ENCODE results near the gene PC.
A peak's percentile ranks its signal among the peaks of the same experiment; 100 is the strongest.

PC gene

DNA sequence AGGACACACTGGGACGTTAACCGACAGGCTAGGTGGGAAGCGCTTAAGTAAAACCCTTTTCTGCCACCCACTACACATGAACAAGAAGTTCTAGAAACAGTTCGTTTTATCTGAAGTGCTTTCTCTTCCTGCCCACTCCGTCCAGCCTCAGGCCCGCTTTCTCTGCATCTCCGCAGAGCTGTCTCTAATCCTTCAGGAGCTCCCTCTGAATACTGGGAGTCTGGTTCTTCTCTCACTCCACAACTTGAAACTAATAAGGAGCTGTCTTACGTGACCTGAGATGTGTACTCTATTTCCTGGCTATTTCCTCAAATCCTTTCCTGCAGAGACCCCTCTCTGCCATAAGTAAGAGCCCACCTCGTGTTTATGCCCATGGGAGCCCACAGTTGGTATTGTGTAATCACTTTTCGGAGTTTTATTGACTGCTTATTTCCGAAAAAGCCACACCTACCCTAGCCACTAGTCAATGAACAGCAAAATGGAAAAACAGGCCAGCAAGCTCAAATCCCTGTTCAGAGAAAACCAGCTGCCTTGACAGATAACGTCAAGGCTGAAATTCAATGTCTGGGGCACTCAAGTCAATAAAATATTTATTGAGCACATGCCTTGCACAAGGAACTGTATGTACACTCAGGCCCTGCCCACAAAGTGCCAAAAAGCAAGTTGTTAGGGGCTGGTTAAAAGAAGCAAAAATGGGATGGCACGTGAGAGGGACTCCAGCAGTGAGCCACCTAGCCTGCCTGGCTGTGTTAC is 4.9 kb downstream of the PC start:
- no peak overlapping the region for H3K4me3 ChIP-seq (ENCODE audit: insufficient read length, low read depth)

DNA sequence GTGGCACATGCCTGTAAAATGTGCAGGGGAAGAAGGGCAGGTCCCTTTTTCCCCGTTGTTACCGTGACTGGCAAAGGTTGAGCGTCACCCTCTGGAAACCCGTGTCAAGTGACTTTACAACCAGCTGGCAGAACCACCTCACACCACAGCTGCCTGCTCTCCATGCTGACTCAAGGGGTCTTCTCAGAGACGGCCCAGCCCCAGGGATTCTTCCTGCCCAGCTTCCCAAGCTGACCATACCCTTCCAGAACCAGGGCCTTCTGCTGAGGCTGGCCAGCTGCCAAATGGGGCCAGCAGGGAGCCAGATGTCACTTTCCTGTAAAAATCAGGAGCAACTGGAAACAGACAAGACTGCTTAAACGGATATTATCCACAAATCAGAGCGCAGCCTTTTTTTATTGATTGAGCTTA is 6.3 kb downstream of the PC start:
- Histone ChIP-seq H3K4me3 (ENCODE audit: insufficient read length, low read depth) (no peak overlapping the region), H3K9ac (ENCODE audit: insufficient read length, low read depth) (no peak overlapping the region), H3K4me1 (ENCODE audit: insufficient read depth, insufficient read length) (peaks cover 12% of the 10 kb centered on the region), H3K27me3 (ENCODE audit: insufficient read depth, insufficient read length) (no peaks in the 10 kb centered on the region), H3K36me3 (ENCODE audit: insufficient read depth, insufficient read length, low read length) (peaks cover 15% of the 10 kb centered on the region), H3K9me3 (ENCODE audit: insufficient read depth, low read length) (no peaks in the 10 kb centered on the region)
- DNase-seq (ENCODE audit: low read depth, low spot score): no peak
- no peak for TF ChIP-seq SUZ12 (IDR thresholded peaks at IDR 0.05; ENCODE audit: extremely low read depth, insufficient read depth, insufficient read length)
- TF ChIP-seq YY1 (IDR thresholded peaks at IDR 0.05; ENCODE audit: insufficient read depth, insufficient read length): no peak
- TF ChIP-seq ZNF274 (IDR thresholded peaks at IDR 0.05; ENCODE audit: low read depth, low read length): no peak

More for the DNA sequence above, 4.9 kb downstream of the PC start:
- Histone ChIP-seq H3K36me3 (ENCODE audit: insufficient read depth, insufficient read length, low read length) (peaks cover 15% of the 10 kb centered on the region), H3K27me3 (ENCODE audit: insufficient read depth, insufficient read length) (no peaks in the 10 kb centered on the region), H3K9ac (ENCODE audit: insufficient read length, low read depth) (no peak overlapping the region), H3K4me1 (ENCODE audit: insufficient read depth, insufficient read length) (peaks cover 17% of the 10 kb centered on the region), H3K9me3 (ENCODE audit: insufficient read depth, low read length) (no peaks in the 10 kb centered on the region)
- no peak for DNase-seq (ENCODE audit: low read depth, low spot score)
- TF ChIP-seq YY1 (IDR thresholded peaks at IDR 0.05; ENCODE audit: insufficient read depth, insufficient read length) (no peak), ZNF274 (IDR thresholded peaks at IDR 0.05; ENCODE audit: low read depth, low read length) (no peak), SUZ12 (IDR thresholded peaks at IDR 0.05; ENCODE audit: extremely low read depth, insufficient read depth, insufficient read length) (no peak)

DNA sequence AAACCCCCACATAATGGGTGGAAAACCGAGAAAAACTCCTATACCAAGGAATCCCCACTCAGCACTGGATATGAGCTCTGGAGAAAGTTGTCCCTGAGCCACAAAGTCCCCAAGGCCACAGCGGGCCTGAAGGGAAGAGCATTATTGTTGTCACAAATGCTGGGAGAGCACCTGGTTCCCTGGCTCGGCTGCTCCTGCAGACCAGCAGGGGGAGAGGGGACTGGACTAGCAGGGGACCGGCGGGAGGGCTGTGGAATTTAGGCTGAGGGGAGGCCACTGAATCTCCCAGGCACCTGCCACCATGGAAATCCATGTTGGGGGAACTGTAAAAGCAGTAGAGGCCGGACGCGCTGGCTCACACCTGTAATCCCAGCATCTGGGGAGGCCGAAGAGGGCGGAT is 7.0 kb downstream of the PC start:
- peaks cover 15% of the 10 kb centered on the region for H3K36me3 ChIP-seq (ENCODE audit: insufficient read depth, insufficient read length, low read length)
- no peak for DNase-seq (ENCODE audit: low read depth, low spot score)
- TF ChIP-seq YY1 (IDR thresholded peaks at IDR 0.05; ENCODE audit: insufficient read depth, insufficient read length) (no peak), ZNF274 (IDR thresholded peaks at IDR 0.05; ENCODE audit: low read depth, low read length) (no peak), SUZ12 (IDR thresholded peaks at IDR 0.05; ENCODE audit: extremely low read depth, insufficient read depth, insufficient read length) (no peak)

DNA sequence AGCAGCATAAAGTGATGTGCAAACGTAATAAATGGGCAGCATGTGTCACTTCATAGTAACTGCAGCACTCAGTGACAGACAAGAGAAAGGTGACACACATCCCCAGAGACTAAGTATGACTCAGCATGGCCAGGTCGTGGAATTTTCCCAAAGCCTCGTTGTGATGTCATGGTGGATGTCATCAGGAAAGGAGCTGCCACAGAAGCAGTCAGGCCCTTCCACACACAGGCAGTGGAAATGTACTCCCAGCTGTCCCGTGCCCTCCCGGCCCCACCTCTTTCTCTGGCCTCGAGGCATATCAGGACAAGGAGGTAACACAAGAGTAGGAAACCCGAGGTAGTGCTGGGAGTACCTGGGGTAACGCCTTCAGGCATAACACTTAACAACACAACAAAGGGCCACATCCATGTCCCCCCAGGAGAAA is 8.1 kb downstream of the PC start:
- H3K4me1 ChIP-seq (ENCODE audit: insufficient read depth, insufficient read length): peaks cover 8% of the 10 kb centered on the region
- no peaks in the 10 kb centered on the region for H3K9me3 ChIP-seq (ENCODE audit: insufficient read depth, low read length)
- TF ChIP-seq ZNF274 (IDR thresholded peaks at IDR 0.05; ENCODE audit: low read depth, low read length): no peak
- no peak for TF ChIP-seq SUZ12 (IDR thresholded peaks at IDR 0.05; ENCODE audit: extremely low read depth, insufficient read depth, insufficient read length)
- TF ChIP-seq YY1 (IDR thresholded peaks at IDR 0.05; ENCODE audit: insufficient read depth, insufficient read length): no peak
- DNase-seq (ENCODE audit: low read depth, low spot score): peak; percentile 30
- peaks cover 15% of the 10 kb centered on the region for H3K36me3 ChIP-seq (ENCODE audit: insufficient read depth, insufficient read length, low read length)
- H3K9ac ChIP-seq (ENCODE audit: insufficient read length, low read depth): no peak overlapping the region
- no peak overlapping the region for H3K4me3 ChIP-seq (ENCODE audit: insufficient read length, low read depth)
- H3K27me3 ChIP-seq (ENCODE audit: insufficient read depth, insufficient read length): no peaks in the 10 kb centered on the region

More for the DNA sequence above, 7.0 kb downstream of the PC start:
- H3K27me3 ChIP-seq (ENCODE audit: insufficient read depth, insufficient read length): no peaks in the 10 kb centered on the region
- no peak overlapping the region for H3K4me3 ChIP-seq (ENCODE audit: insufficient read length, low read depth)
- H3K4me1 ChIP-seq (ENCODE audit: insufficient read depth, insufficient read length): peaks cover 8% of the 10 kb centered on the region
- no peak overlapping the region for H3K9ac ChIP-seq (ENCODE audit: insufficient read length, low read depth)
- no peaks in the 10 kb centered on the region for H3K9me3 ChIP-seq (ENCODE audit: insufficient read depth, low read length)

DNA sequence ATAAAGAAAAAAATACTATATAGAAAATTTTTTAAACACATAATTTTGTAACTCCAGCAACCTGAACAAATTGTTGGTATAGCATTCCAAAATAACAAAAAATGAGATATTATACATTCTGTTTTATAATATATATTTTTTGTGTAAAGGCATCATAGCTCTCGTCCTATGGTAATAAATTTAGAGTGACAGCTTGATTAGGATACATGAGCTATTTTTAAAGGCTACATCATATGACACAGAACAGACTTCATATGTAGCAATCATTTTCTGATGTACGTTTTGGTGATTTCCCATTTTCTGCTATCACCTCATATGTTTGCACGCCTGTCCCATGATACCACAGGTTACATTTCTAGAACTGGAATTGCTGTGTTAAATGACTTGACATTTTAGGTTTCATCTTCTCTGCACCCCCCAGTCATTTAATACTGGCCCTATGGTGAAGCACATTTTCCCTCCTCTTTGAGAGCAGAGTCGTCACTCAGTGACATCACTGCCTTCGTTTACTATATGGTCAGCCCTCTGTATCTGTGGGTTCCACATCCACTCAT is 19.5 kb downstream of the PC start:
- no peak for TF ChIP-seq ZNF274 (IDR thresholded peaks at IDR 0.05; ENCODE audit: low read depth, low read length)
- TF ChIP-seq SUZ12 (IDR thresholded peaks at IDR 0.05; ENCODE audit: extremely low read depth, insufficient read depth, insufficient read length): no peak
- TF ChIP-seq YY1 (IDR thresholded peaks at IDR 0.05; ENCODE audit: insufficient read depth, insufficient read length): no peak
- Histone ChIP-seq H3K4me3 (ENCODE audit: insufficient read length, low read depth) (no peak overlapping the region), H3K4me1 (ENCODE audit: insufficient read depth, insufficient read length) (peaks cover 5% of the 10 kb centered on the region), H3K27me3 (ENCODE audit: insufficient read depth, insufficient read length) (no peaks in the 10 kb centered on the region), H3K9ac (ENCODE audit: insufficient read length, low read depth) (no peak overlapping the region), H3K9me3 (ENCODE audit: insufficient read depth, low read length) (no peaks in the 10 kb centered on the region), H3K36me3 (ENCODE audit: insufficient read depth, insufficient read length, low read length) (no peaks in the 10 kb centered on the region)
- DNase-seq (ENCODE audit: low read depth, low spot score): no peak

DNA sequence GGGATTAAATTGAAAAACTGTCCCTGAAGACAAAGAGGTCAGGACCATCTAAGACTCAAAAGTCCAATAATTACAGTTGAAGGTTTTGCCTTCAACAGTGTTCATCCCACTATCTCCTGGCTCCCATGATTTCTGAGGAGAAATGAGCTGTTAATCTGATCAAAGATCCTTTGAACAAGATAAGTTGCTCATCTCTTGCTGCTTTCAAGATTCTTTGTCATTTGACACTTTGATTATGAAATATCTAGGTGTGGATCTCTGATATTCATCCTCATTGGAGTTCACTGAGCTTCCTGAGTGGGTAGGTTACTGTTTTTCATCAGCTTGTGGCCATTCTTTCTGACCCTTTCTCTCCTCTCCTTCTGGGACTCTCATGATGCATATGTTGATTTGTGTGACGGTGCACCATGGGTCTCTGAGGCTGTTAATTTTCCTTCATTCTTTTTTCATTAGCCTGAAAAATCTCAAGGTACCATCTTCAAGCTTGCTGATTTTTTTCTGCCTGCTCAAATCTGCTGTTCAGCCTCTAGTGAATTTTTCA is 20.9 kb downstream of the PC start:
- H3K9ac ChIP-seq (ENCODE audit: insufficient read length, low read depth): no peak overlapping the region
- TF ChIP-seq SUZ12 (IDR thresholded peaks at IDR 0.05; ENCODE audit: extremely low read depth, insufficient read depth, insufficient read length): no peak
- no peak for TF ChIP-seq YY1 (IDR thresholded peaks at IDR 0.05; ENCODE audit: insufficient read depth, insufficient read length)
- no peak for TF ChIP-seq ZNF274 (IDR thresholded peaks at IDR 0.05; ENCODE audit: low read depth, low read length)
- no peak for DNase-seq (ENCODE audit: low read depth, low spot score)
- no peaks in the 10 kb centered on the region for H3K36me3 ChIP-seq (ENCODE audit: insufficient read depth, insufficient read length, low read length)
- H3K27me3 ChIP-seq (ENCODE audit: insufficient read depth, insufficient read length): no peaks in the 10 kb centered on the region
- H3K4me3 ChIP-seq (ENCODE audit: insufficient read length, low read depth): no peak overlapping the region
- H3K9me3 ChIP-seq (ENCODE audit: insufficient read depth, low read length): no peaks in the 10 kb centered on the region
- peaks cover 5% of the 10 kb centered on the region for H3K4me1 ChIP-seq (ENCODE audit: insufficient read depth, insufficient read length)

DNA sequence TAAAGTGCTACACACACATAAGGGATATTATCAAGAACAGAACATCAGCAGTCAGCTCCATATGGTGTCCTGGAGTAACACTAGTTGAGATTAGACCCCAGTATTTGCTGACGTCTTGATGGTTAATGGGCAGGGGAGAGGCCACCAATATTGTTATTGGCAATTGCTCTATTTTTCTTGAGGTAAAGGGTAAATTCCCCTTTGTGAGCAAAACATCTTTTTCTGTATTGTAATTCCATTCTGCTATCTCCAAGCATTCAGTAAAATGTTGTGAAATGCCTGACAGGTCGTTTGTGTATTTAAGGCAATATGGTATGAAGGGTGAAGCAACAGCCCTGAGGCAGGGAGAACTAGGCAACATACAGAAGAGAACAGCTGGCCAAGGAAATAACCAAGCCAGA is 21.9 kb downstream of the PC start:
- TF ChIP-seq ZNF274 (IDR thresholded peaks at IDR 0.05; ENCODE audit: low read depth, low read length) (no peak), SUZ12 (IDR thresholded peaks at IDR 0.05; ENCODE audit: extremely low read depth, insufficient read depth, insufficient read length) (no peak), YY1 (IDR thresholded peaks at IDR 0.05; ENCODE audit: insufficient read depth, insufficient read length) (no peak)
- H3K27me3 ChIP-seq (ENCODE audit: insufficient read depth, insufficient read length): no peaks in the 10 kb centered on the region
- peaks cover 5% of the 10 kb centered on the region for H3K4me1 ChIP-seq (ENCODE audit: insufficient read depth, insufficient read length)
- H3K4me3 ChIP-seq (ENCODE audit: insufficient read length, low read depth): no peak overlapping the region
- H3K9ac ChIP-seq (ENCODE audit: insufficient read length, low read depth): no peak overlapping the region
- H3K36me3 ChIP-seq (ENCODE audit: insufficient read depth, insufficient read length, low read length): no peaks in the 10 kb centered on the region
- no peaks in the 10 kb centered on the region for H3K9me3 ChIP-seq (ENCODE audit: insufficient read depth, low read length)
- no peak for DNase-seq (ENCODE audit: low read depth, low spot score)
